ENCODE results near the gene SDE2. TPM values are rescaled to one million over a fixed set of nuclear protein-coding genes. Genes with fewer than 3 reads are reported as not detected.

SDE2 gene
- total and polyA plus RNA-seq, 2 of the 4 experiments (the other 2 are of a cell fraction), result 8.5 to 14.7 TPM

DNA sequence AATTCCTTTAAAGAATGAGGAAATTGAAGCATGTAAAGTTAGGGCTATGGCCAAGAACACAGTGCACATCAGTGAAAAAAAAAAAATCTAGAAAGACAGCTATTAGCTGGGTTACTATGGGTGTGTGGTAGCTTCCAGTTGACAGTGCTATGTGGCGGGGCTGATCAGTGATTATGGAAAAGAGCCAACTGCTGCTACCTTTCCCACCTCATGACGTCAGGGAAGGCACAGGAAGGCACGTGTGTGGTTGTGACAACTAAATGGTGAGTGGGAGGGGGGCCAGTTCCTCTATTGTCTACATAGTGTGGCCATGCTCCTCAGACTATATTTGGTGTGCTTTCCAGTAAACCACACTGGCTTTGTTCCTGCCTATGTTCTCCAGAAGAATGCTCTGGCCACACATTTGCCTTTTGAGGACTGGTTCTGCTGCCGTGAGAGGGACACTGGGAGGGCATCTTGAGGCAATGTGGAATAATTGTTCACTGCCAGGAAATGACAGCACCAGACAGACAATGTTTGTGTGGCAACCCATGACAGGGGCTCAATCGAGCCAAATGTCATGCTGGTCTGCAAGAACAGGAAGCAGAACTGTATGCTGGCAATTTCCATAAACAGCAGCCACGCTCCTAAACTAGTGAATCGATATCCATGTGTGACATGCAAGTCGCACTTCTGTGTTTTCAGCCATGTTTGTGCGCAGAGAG, 3.0 kb upstream of the SDE2 start (continued):
- TF ChIP-seq NFE2L2 (IDR thresholded peaks at IDR 0.05; ENCODE audit: low read depth, low read length), result no peak
- no peak for TF ChIP-seq POLR2A (IDR thresholded peaks at IDR 0.05; ENCODE audit: low read depth, low read length)
- TF ChIP-seq CHD1 (IDR thresholded peaks at IDR 0.05; ENCODE audit: low read depth, low read length), result no peak
- TF ChIP-seq RAD21 (IDR thresholded peaks at IDR 0.05; ENCODE audit: low read length), result no peak

DNA sequence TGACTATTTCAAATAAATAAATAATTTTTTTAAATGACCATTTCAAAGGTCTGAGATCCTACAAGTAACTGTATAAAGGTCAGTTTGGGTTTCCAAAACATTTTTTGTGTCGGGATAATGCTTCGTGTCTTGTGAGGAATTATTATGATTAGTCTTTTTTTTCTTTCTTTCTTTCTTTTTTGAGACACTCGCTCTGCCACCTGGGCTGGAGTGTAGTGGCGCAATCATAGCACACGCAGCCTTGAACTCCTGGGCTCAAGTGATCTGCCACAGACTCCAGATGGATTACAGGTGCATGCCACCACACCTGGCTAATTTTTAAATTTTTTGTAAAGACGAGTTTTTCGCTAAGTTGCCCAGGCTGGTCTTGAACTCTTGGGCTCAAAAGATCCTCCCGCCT, 1.9 kb upstream of the SDE2 start:
- no peak for DNase-seq
- no peak overlapping the region for H2BK5ac ChIP-seq (ENCODE audit: low read depth, low read length, poor library complexity, severe bottlenecking)
- no peak overlapping the region for H2BK15ac ChIP-seq (ENCODE audit: low read depth, low read length)
- H3K4me2 ChIP-seq (ENCODE audit: low read depth, low read length), result no peak overlapping the region
- TF ChIP-seq RAD21 (IDR thresholded peaks at IDR 0.05; ENCODE audit: low read length) (no peak), FOS (IDR thresholded peaks at IDR 0.05; ENCODE audit: low read depth, low read length) (no peak), CHD1 (IDR thresholded peaks at IDR 0.05; ENCODE audit: low read depth, low read length) (no peak), MXI1 (IDR thresholded peaks at IDR 0.05; ENCODE audit: borderline replicate concordance, low read depth, low read length) (no peak), NFE2L2 (IDR thresholded peaks at IDR 0.05; ENCODE audit: low read depth, low read length) (no peak), MAFK (IDR thresholded peaks at IDR 0.05; ENCODE audit: low read depth, low read length) (no peak), BHLHE40 (IDR thresholded peaks at IDR 0.05; ENCODE audit: low read depth, low read length) (no peak), RFX5 (IDR thresholded peaks at IDR 0.05; ENCODE audit: low read depth, low read length) (no peak)
- no peak overlapping the region for H2AK9ac ChIP-seq (replicated peaks; ENCODE audit: low read depth, low read length, poor library complexity)
- H3K36me3 ChIP-seq (ENCODE audit: control insufficient read depth, insufficient read depth, low read length), result no peaks in the 10 kb centered on the region
- intact Hi-C loops (cut with micrococcal nuclease), result no loop called here
- H2AK5ac ChIP-seq (ENCODE audit: low read depth, low read length), result no peak overlapping the region
- no peak overlapping the region for H3K14ac ChIP-seq (replicated peaks; ENCODE audit: low read depth, low read length)
- 100% methylated on average over 1 of the region's 8 CpGs; no CpG with 5 or more reads in 1 of the 2 experiments for WGBS, 2 experiments (ENCODE audit: extremely low coverage in 2 of 2, insufficient read length in 1 of 2)
- H3K9ac ChIP-seq (ENCODE audit: low read depth, low read length), result no peak overlapping the region
- CTCF ChIA-PET, result no interaction called here
- H3K9me1 ChIP-seq (ENCODE audit: insufficient read depth, low read length), result no peaks in the 10 kb centered on the region
- no peaks in the 10 kb centered on the region for H3K27me3 ChIP-seq (ENCODE audit: control insufficient read depth, insufficient read depth, low read length)
- peaks cover 12 to 24% of the 10 kb centered on the region in 2 experiments; a peak in 3 of 4 replicates for H3K79me1 ChIP-seq (ENCODE audit: low read depth in 1 of 2, low read length in 2 of 2)
- no peak for ATAC-seq (ENCODE audit: low read depth)
- BruUV-seq (replicated peaks), result no TSS peak
- H2BK120ac ChIP-seq (ENCODE audit: low read depth, low read length), result no peak overlapping the region
- no peak overlapping the region for H3K4ac ChIP-seq (ENCODE audit: low read depth, low read length)
- H3K4me1 ChIP-seq (ENCODE audit: control insufficient read depth, insufficient read depth, low read length), result peaks cover 7% of the 10 kb centered on the region; the same call in 1 of the 2 replicates
- dilution Hi-C loops (cut with HindIII; ENCODE audit: low sequenced_read_pairs, unreplicated experiment), result no loop called here
- no peak overlapping the region for H4K8ac ChIP-seq (ENCODE audit: low read depth in 2 of 2, low read length in 2 of 2)
- no peak overlapping the region for H3K4me3 ChIP-seq (ENCODE audit: insufficient read depth, low read depth, low read length)
- H3K27ac ChIP-seq (ENCODE audit: insufficient read depth, low read length), result no peak overlapping the region
- POLR2A ChIA-PET (ENCODE audit: unreplicated experiment), result no interaction called here
- H3K9me3 ChIP-seq (ENCODE audit: control insufficient read depth, insufficient read depth, low read length), result no peaks in the 10 kb centered on the region
- no peak overlapping the region for H3K23ac ChIP-seq (ENCODE audit: low read depth, low read length)
- no peak overlapping the region for H3K56ac ChIP-seq (ENCODE audit: extremely low read depth, insufficient read depth, low read length)
- in situ Hi-C loops (cut with MboI; ENCODE audit: low sequenced_read_pairs), result no loop called here
- peaks cover 3% of the 10 kb centered on the region; the same call in 1 of the 2 replicates for H4K20me1 ChIP-seq (ENCODE audit: insufficient read depth, low read length)
- no peak overlapping the region for H2BK20ac ChIP-seq (ENCODE audit: low read depth, low read length)
- no peak overlapping the region for H4K91ac ChIP-seq (ENCODE audit: insufficient read depth, low read depth, low read length)
- no peak overlapping the region for H4K5ac ChIP-seq (ENCODE audit: low read depth, low read length)
- no peak overlapping the region for H3K18ac ChIP-seq (ENCODE audit: low read depth, low read length)
- H2AFZ ChIP-seq (replicated peaks; ENCODE audit: low read length, poor library complexity), result no peak overlapping the region

Measured in IMR-90 (cell line).